ENCODE data around the gene GYG2.

GYG2 gene

GRCh38 chrX:2867206-2867605 is 38.5 kb downstream of the GYG2 start:
- no peaks in the 10 kb centered on the region for H3F3A ChIP-seq (ENCODE audit: insufficient read depth)
- no peaks in the 10 kb centered on the region for H3K36me3 ChIP-seq (ENCODE audit: low read length)
- H3K27ac ChIP-seq (ENCODE audit: low read depth, low read length) = no peak overlapping the region
- no peak overlapping the region for H3K9ac ChIP-seq (ENCODE audit: low read length)
- no peaks in the 10 kb centered on the region for H3K27me3 ChIP-seq (ENCODE audit: low read length)
- no peaks in the 10 kb centered on the region for H3K9me3 ChIP-seq (ENCODE audit: insufficient read depth, low read length)
- H4K20me1 ChIP-seq (ENCODE audit: low read depth, low read length) = no peaks in the 10 kb centered on the region
- H3K4me2 ChIP-seq (ENCODE audit: low read depth, low read length, poor library complexity, severe bottlenecking) = no peak overlapping the region
- no peaks in the 10 kb centered on the region for H3K79me2 ChIP-seq (ENCODE audit: insufficient read depth, low read length)
- TF ChIP-seq CTCF (IDR thresholded peaks at IDR 0.05; ENCODE audit: insufficient read depth, low read length, poor library complexity, severe bottlenecking) = no peak
- TF ChIP-seq EZH2phosphoT487 (conservative IDR thresholded peaks at IDR 0.05; ENCODE audit: low read length) = no peak
- no peaks in the 10 kb centered on the region for H3K9me2 ChIP-seq (replicated peaks; ENCODE audit: insufficient read depth, low read length)
- no peak overlapping the region for H3K4me3 ChIP-seq (ENCODE audit: insufficient read depth, low read length, poor library complexity, severe bottlenecking)
- H2AFZ ChIP-seq (ENCODE audit: low read depth, low read length, severe bottlenecking) = no peak overlapping the region

GRCh38 chrX:2870650-2871049 is 41.9 kb downstream of the GYG2 start:
- H3K9ac ChIP-seq (ENCODE audit: low read length) = no peak overlapping the region
- no peak overlapping the region for H3K27ac ChIP-seq (ENCODE audit: low read depth, low read length)
- no peaks in the 10 kb centered on the region for H4K20me1 ChIP-seq (ENCODE audit: low read depth, low read length)

GRCh38 chrX:2871831-2872230 is 43.1 kb downstream of the GYG2 start:
- Histone ChIP-seq H3K4me2 (ENCODE audit: low read depth, low read length, poor library complexity, severe bottlenecking) (no peak overlapping the region), H3K36me3 (ENCODE audit: low read length) (no peaks in the 10 kb centered on the region), H4K20me1 (ENCODE audit: low read depth, low read length) (no peaks in the 10 kb centered on the region), H3K9ac (ENCODE audit: low read length) (no peak overlapping the region), H3K9me2 (replicated peaks; ENCODE audit: insufficient read depth, low read length) (no peaks in the 10 kb centered on the region), H3K79me2 (ENCODE audit: insufficient read depth, low read length) (no peaks in the 10 kb centered on the region), H2AFZ (ENCODE audit: low read depth, low read length, severe bottlenecking) (no peak overlapping the region), H3F3A (ENCODE audit: insufficient read depth) (no peaks in the 10 kb centered on the region), H3K9me3 (ENCODE audit: insufficient read depth, low read length) (no peaks in the 10 kb centered on the region), H3K27me3 (ENCODE audit: low read length) (no peaks in the 10 kb centered on the region), H3K27ac (ENCODE audit: low read depth, low read length) (no peak overlapping the region), H3K4me3 (ENCODE audit: insufficient read depth, low read length, poor library complexity, severe bottlenecking) (no peak overlapping the region)
- TF ChIP-seq CTCF (IDR thresholded peaks at IDR 0.05; ENCODE audit: insufficient read depth, low read length, poor library complexity, severe bottlenecking) (no peak), EZH2phosphoT487 (conservative IDR thresholded peaks at IDR 0.05; ENCODE audit: low read length) (no peak)

More at GRCh38 chrX:2870650-2871049, 41.9 kb downstream of the GYG2 start:
- H2AFZ ChIP-seq (ENCODE audit: low read depth, low read length, severe bottlenecking) = no peak overlapping the region
- H3K79me2 ChIP-seq (ENCODE audit: insufficient read depth, low read length) = no peaks in the 10 kb centered on the region
- no peaks in the 10 kb centered on the region for H3F3A ChIP-seq (ENCODE audit: insufficient read depth)
- no peak overlapping the region for H3K4me3 ChIP-seq (ENCODE audit: insufficient read depth, low read length, poor library complexity, severe bottlenecking)
- H3K27me3 ChIP-seq (ENCODE audit: low read length) = no peaks in the 10 kb centered on the region
- TF ChIP-seq CTCF (IDR thresholded peaks at IDR 0.05; ENCODE audit: insufficient read depth, low read length, poor library complexity, severe bottlenecking) = no peak
- no peak overlapping the region for H3K4me2 ChIP-seq (ENCODE audit: low read depth, low read length, poor library complexity, severe bottlenecking)
- H3K9me2 ChIP-seq (replicated peaks; ENCODE audit: insufficient read depth, low read length) = no peaks in the 10 kb centered on the region
- no peaks in the 10 kb centered on the region for H3K9me3 ChIP-seq (ENCODE audit: insufficient read depth, low read length)
- H3K36me3 ChIP-seq (ENCODE audit: low read length) = no peaks in the 10 kb centered on the region

All from SU-DHL-6 (cell line).